ENCODE data around the gene NEK6.

NEK6 gene

GRCh38 chr9:124279531-124280175 is 21.9 kb downstream of the NEK6 start:
- DNase-seq (ENCODE audit: low read depth), result no peak

- DNase-seq (ENCODE audit: low read depth), result peak; percentile 67
Observed at GRCh38 chr9:124280176-124280691, 22.5 kb downstream of the NEK6 start.

- peak; percentile 71 for DNase-seq (ENCODE audit: low read depth)
Observed at GRCh38 chr9:124281931-124282371, 24.2 kb downstream of the NEK6 start.

- no peak for DNase-seq (ENCODE audit: low read depth)
Observed at GRCh38 chr9:124282442-124283227, 24.9 kb downstream of the NEK6 start.

- DNase-seq (ENCODE audit: low read depth), result no peak
Observed at GRCh38 chr9:124283228-124283814, 25.6 kb downstream of the NEK6 start.

GRCh38 chr9:124284237-124284831 is 26.6 kb downstream of the NEK6 start:
- DNase-seq (ENCODE audit: low read depth), result no peak

- DNase-seq (ENCODE audit: low read depth), result no peak
Observed at GRCh38 chr9:124284940-124285441, 27.2 kb downstream of the NEK6 start.

- DNase-seq (ENCODE audit: low read depth), result no peak
Observed at GRCh38 chr9:124285490-124285889, 27.7 kb downstream of the NEK6 start.

- peak; percentile 96 for DNase-seq (ENCODE audit: low read depth)
Observed at GRCh38 chr9:124285903-124286291, 28.1 kb downstream of the NEK6 start.

GRCh38 chr9:124286292-124286931 is 28.7 kb downstream of the NEK6 start:
- DNase-seq (ENCODE audit: low read depth), result peak; percentile 99

GRCh38 chr9:124290053-124290591 is 32.4 kb downstream of the NEK6 start:
- DNase-seq (ENCODE audit: low read depth), result no peak

- DNase-seq (ENCODE audit: low read depth), result no peak
Observed at GRCh38 chr9:124290743-124291554, 33.2 kb downstream of the NEK6 start.

GRCh38 chr9:124291801-124292396 is 34.1 kb downstream of the NEK6 start:
- DNase-seq (ENCODE audit: low read depth), result no peak

- no peak for DNase-seq (ENCODE audit: low read depth)
Observed at GRCh38 chr9:124292696-124293593, 35.2 kb downstream of the NEK6 start.

GRCh38 chr9:124293718-124294506 is 36.2 kb downstream of the NEK6 start:
- DNase-seq (ENCODE audit: low read depth), result peak; percentile 55

GRCh38 chr9:124295159-124295794 is 37.5 kb downstream of the NEK6 start:
- no peak for DNase-seq (ENCODE audit: low read depth)

- DNase-seq (ENCODE audit: low read depth), result no peak
Observed at GRCh38 chr9:124296094-124296493, 38.3 kb downstream of the NEK6 start.

Measured in ELR (cell line).